K562 (cell line): ENCODE results near the gene KCNIP2. TPM values are rescaled to one million over a fixed set of nuclear protein-coding genes. Genes with fewer than 3 reads are reported as not detected.

Experiments used
- CBFA2T2 ChIP-seq: fragments of 450-650 bp; conservative IDR thresholded peaks from 2 replicates; pipeline ENCODE4 v1.6.1; 2017; ENCODE audit warnings: mild to moderate bottlenecking
- FOXA1 ChIP-seq: fragments of 450-650 bp; IDR thresholded peaks from 2 replicates; pipeline ENCODE4 v1.6.1; 2016; ENCODE audit warnings: mild to moderate bottlenecking, borderline replicate concordance
- WHSC1 ChIP-seq: IDR thresholded peaks from one replicate; pipeline ENCODE4 v1.6.1; 2012; ENCODE audit warnings: low read length, control low read depth, inconsistent platforms
- ZBTB8A ChIP-seq: fragments of 450-650 bp; IDR thresholded peaks from 2 replicates; pipeline ENCODE4 v1.6.1; 2018; ENCODE audit warnings: mild to moderate bottlenecking, moderate library complexity; ENCODE audit not compliant: partially characterized antibody
- ZNF318 ChIP-seq, 2 experiments: fragments of 450-650 bp; IDR thresholded peaks; 2 replicates each; pipeline ENCODE4 v1.6.1; 2016; ENCODE audit warnings: mild to moderate bottlenecking in 2 of 2, borderline replicate concordance in 1 of 2, low read depth in 1 of 2, moderate library complexity in 1 of 2
- ZNF407 ChIP-seq: fragments of 450-650 bp; IDR thresholded peaks from 2 replicates; pipeline ENCODE4 v1.6.1; 2016; ENCODE audit warnings: low read depth
- ZNF740 ChIP-seq, 3 experiments: fragments of 200-800 bp in 1 of 3; sonication (Bioruptor generic) in 1 of 3; sonication (generic) in 1 of 3; formaldehyde crosslinking in 1 of 3; IDR thresholded peaks; 2 replicates each; pipeline versions ENCODE4 v1.6.1 to v1.8.0; 2016 to 2022; ENCODE audit warnings: mild to moderate bottlenecking in 2 of 3, missing compliant biosample characterization in 2 of 3, missing genetic modification characterization in 2 of 3, missing genetic modification reagents in 1 of 3
- polyA plus RNA-seq, 8 experiments: library from polyadenylated mRNA; depleted of rRNA in 4 of 8; stranded (reverse) in 5 of 8; unstranded in 3 of 8; fragments of >200 nt; fragmentation: Nextera tagmentation in 2 of 8; fragmentation: Illumina TruSeq in 1 of 8; extraction: Ambion mirVana in 2 of 8; extraction: Trizol in 1 of 8; gene quantifications; 2 replicates each; pipeline versions ENCODE4 v1.2.1 to v1.2.3, GENCODE V29; 2011 to 2014; ENCODE audit warnings: inconsistent platforms in 1 of 8, missing spikeins in 1 of 8
- total RNA-seq, 7 experiments: library from RNA; depleted of rRNA in 6 of 7; stranded (reverse); fragments of >200 nt in 6 of 7; fragmentation: Illumina TruSeq in 2 of 7; extraction: Trizol in 2 of 7; gene quantifications; 2 replicates each; pipeline versions ENCODE4 v1.2.1 to v1.2.3, GENCODE V29; 2011 to 2021; ENCODE audit warnings: low replicate concordance in 1 of 7

The KCNIP2 gene
- total and polyA plus RNA-seq, 9 of the 15 experiments (the other 6 are each of a cell fraction or from before 2014, with no cell fraction given), result 2.5 to 7.6 (median 4.1) TPM

GRCh38 chr10:101782811-101783735, 60.5 kb downstream of the KCNIP2 start, which contains the start of gene NPM3 (continued):
- TF ChIP-seq ZNF407 (no peak), ZNF318 (IDR thresholded peaks at IDR 0.05; ENCODE audit: borderline replicate concordance in 1 of 2, low read depth in 1 of 2) (no peak), WHSC1 (no peak), ZNF740 (CRISPR knock-in tag; IDR thresholded peaks at IDR 0.05) (no peak), ZNF740 (tag; IDR thresholded peaks at IDR 0.05) (no peak), ZBTB8A (no peak), CBFA2T2 (no peak), FOXA1 (no peak)
